ENCODE measurements around the gene TRPM7. TPM values are rescaled to one million over a fixed set of nuclear protein-coding genes. Genes with fewer than 3 reads are reported as not detected.
"Not testable (repeated sequence)": the region's sequence is repeated elsewhere in the genome, so short reads cannot be mapped to it uniquely, and the experiment has no call there.

The TRPM7 gene
- total and polyA plus RNA-seq, 9 donors: 12.4 to 57.2 (median 40.4) TPM

DNA sequence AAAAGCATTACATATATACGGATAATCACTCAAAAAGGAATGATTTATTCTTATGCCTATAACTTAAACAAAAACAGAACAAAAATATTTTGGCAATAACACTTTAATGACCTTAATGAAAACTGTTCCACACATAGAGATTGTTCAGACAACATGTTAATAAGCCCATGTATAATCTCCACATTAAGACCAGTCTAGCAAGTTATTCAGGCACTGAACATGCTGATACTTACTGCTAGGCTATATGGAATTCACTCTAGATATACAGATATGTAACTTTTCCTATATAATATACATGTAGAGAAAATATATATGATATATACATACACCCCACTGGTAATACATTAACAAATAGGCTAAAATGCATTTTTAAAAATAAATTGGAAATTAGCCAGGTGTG is 96.3 kb downstream of the TRPM7 start:
- H3K4me3 ChIP-seq: no peak overlapping the region
- H3K27me3 ChIP-seq: no peaks in the 10 kb centered on the region
- TF ChIP-seq EP300 (IDR thresholded peaks at IDR 0.05) (no peak), POLR2A (IDR thresholded peaks at IDR 0.05) (no peak)
- TF ChIP-seq, protein P1, sequence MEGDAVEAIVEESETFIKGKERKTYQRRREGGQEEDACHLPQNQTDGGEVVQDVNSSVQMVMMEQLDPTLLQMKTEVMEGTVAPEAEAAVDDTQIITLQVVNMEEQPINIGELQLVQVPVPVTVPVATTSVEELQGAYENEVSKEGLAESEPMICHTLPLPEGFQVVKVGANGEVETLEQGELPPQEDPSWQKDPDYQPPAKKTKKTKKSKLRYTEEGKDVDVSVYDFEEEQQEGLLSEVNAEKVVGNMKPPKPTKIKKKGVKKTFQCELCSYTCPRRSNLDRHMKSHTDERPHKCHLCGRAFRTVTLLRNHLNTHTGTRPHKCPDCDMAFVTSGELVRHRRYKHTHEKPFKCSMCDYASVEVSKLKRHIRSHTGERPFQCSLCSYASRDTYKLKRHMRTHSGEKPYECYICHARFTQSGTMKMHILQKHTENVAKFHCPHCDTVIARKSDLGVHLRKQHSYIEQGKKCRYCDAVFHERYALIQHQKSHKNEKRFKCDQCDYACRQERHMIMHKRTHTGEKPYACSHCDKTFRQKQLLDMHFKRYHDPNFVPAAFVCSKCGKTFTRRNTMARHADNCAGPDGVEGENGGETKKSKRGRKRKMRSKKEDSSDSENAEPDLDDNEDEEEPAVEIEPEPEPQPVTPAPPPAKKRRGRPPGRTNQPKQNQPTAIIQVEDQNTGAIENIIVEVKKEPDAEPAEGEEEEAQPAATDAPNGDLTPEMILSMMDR (IDR thresholded peaks at IDR 0.05): no peak
- no peaks in the 10 kb centered on the region for H3K36me3 ChIP-seq
- DNase-seq: no peak
- no peak overlapping the region for H3K27ac ChIP-seq
- WGBS, 3 donors: 83 to 93% (median 88%) methylated on average over 1 of the region's 1 CpG
- no peaks in the 10 kb centered on the region for H3K9me3 ChIP-seq
- intact Hi-C loops (cut with DNase I): no loop called here
- H3K4me1 ChIP-seq (ENCODE audit: insufficient read depth): no peaks in the 10 kb centered on the region

GRCh38 chr15:50577492-50577891 is 109.1 kb downstream of the TRPM7 start:
- no peaks in the 10 kb centered on the region for H3K27me3 ChIP-seq
- H3K27ac ChIP-seq: no peak overlapping the region
- intact Hi-C loops (cut with DNase I): loop anchor here in 1 of 4 donors (10.0 kb wide), 1 partner anchor 83 kb away; no protein-coding TSS in a partner anchor
- H3K36me3 ChIP-seq: no peaks in the 10 kb centered on the region
- WGBS, 3 donors: 84 to 86% (median 84%) methylated on average over 2 of the region's 2 CpGs
- no peaks in the 10 kb centered on the region for H3K9me3 ChIP-seq
- no peak for TF ChIP-seq EP300 (IDR thresholded peaks at IDR 0.05)
- TF ChIP-seq, protein P1 (IDR thresholded peaks at IDR 0.05): no peak
- TF ChIP-seq POLR2A (IDR thresholded peaks at IDR 0.05): no peak
- no peak for DNase-seq
- H3K4me1 ChIP-seq (ENCODE audit: insufficient read depth): no peaks in the 10 kb centered on the region
- no peak overlapping the region for H3K4me3 ChIP-seq

GRCh38 chr15:50576166-50576565 is 110.4 kb downstream of the TRPM7 start:
- DNase-seq: no peak
- WGBS, 3 donors: 84 to 97% (median 91%) methylated on average over 1 of the region's 1 CpG
- TF ChIP-seq POLR2A (IDR thresholded peaks at IDR 0.05) (no peak), EP300 (IDR thresholded peaks at IDR 0.05) (no peak)
- TF ChIP-seq, protein P1 (IDR thresholded peaks at IDR 0.05): no peak
- intact Hi-C loops (cut with DNase I): loop anchor here in 1 of 4 donors (10.0 kb wide), 1 partner anchor 81 kb away; no protein-coding TSS in a partner anchor
- no peaks in the 10 kb centered on the region for H3K4me1 ChIP-seq (ENCODE audit: insufficient read depth)
- no peaks in the 10 kb centered on the region for H3K36me3 ChIP-seq
- H3K9me3 ChIP-seq: no peaks in the 10 kb centered on the region
- no peak overlapping the region for H3K27ac ChIP-seq
- no peaks in the 10 kb centered on the region for H3K27me3 ChIP-seq
- no peak overlapping the region for H3K4me3 ChIP-seq

- H3K27me3 ChIP-seq; H3K9me3 ChIP-seq; H3K4me1 ChIP-seq (ENCODE audit: insufficient read depth); DNase-seq; H3K27ac ChIP-seq; H3K4me3 ChIP-seq; H3K36me3 ChIP-seq: not testable (repeated sequence)
- intact Hi-C loops (cut with DNase I): loop anchor here in 1 of 4 donors (10.0 kb wide), 1 partner anchor 79 kb away; no protein-coding TSS in a partner anchor
- 94 to 98% (median 95%) methylated on average over 5 of the region's 5 CpGs for WGBS, 3 donors
These were observed 112.8 kb downstream of the TRPM7 start for GRCh38 chr15:50573842-50574241.

- TF ChIP-seq POLR2A (IDR thresholded peaks at IDR 0.05) (no peak), EP300 (IDR thresholded peaks at IDR 0.05) (no peak)
- TF ChIP-seq, protein P1 (IDR thresholded peaks at IDR 0.05): no peak
- H3K36me3 ChIP-seq: no peaks in the 10 kb centered on the region
- WGBS, 3 donors: 94 to 97% (median 97%) methylated on average over 4 of the region's 4 CpGs
These were observed 122.8 kb downstream of the TRPM7 start for GRCh38 chr15:50563756-50564155.

More at GRCh38 chr15:50563756-50564155, 122.8 kb downstream of the TRPM7 start:
- Histone ChIP-seq H3K9me3 (no peaks in the 10 kb centered on the region), H3K4me3 (no peak overlapping the region), H3K4me1 (ENCODE audit: insufficient read depth) (no peaks in the 10 kb centered on the region), H3K27me3 (no peaks in the 10 kb centered on the region), H3K27ac (no peak overlapping the region)
- intact Hi-C loops (cut with DNase I): no loop called here
- no peak for DNase-seq
